ENCODE measurements around the gene LINC01488. TPM values are rescaled to one million over a fixed set of nuclear protein-coding genes. Genes with fewer than 3 reads are reported as not detected.

The LINC01488 gene
- total RNA-seq, 1 donor from 2014 or later, result not detected

GRCh38 chr11:69438286-69438920, 43.1 kb upstream of the LINC01488 start:
- no peak for DNase-seq (ENCODE audit: low spot score)
- Mint-ChIP-seq H3K27ac (ENCODE audit: unreplicated experiment) (no peak overlapping the region), H3K4me3 (ENCODE audit: unreplicated experiment) (no peak overlapping the region), H3K27me3 (ENCODE audit: unreplicated experiment) (peaks cover 12% of the 10 kb centered on the region), H3K36me3 (ENCODE audit: low read depth, unreplicated experiment) (no peaks in the 10 kb centered on the region), H3K4me1 (ENCODE audit: unreplicated experiment) (peaks cover 8% of the 10 kb centered on the region), H3K9me3 (ENCODE audit: unreplicated experiment) (no peaks in the 10 kb centered on the region)
- TF ChIP-seq, protein P1, sequence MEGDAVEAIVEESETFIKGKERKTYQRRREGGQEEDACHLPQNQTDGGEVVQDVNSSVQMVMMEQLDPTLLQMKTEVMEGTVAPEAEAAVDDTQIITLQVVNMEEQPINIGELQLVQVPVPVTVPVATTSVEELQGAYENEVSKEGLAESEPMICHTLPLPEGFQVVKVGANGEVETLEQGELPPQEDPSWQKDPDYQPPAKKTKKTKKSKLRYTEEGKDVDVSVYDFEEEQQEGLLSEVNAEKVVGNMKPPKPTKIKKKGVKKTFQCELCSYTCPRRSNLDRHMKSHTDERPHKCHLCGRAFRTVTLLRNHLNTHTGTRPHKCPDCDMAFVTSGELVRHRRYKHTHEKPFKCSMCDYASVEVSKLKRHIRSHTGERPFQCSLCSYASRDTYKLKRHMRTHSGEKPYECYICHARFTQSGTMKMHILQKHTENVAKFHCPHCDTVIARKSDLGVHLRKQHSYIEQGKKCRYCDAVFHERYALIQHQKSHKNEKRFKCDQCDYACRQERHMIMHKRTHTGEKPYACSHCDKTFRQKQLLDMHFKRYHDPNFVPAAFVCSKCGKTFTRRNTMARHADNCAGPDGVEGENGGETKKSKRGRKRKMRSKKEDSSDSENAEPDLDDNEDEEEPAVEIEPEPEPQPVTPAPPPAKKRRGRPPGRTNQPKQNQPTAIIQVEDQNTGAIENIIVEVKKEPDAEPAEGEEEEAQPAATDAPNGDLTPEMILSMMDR (IDR thresholded peaks at IDR 0.05; ENCODE audit: unreplicated experiment), result no peak

- DNase-seq (ENCODE audit: low spot score), result no peak
- Mint-ChIP-seq H3K36me3 (ENCODE audit: low read depth, unreplicated experiment) (no peaks in the 10 kb centered on the region), H3K27me3 (ENCODE audit: unreplicated experiment) (peaks cover 15% of the 10 kb centered on the region), H3K9me3 (ENCODE audit: unreplicated experiment) (no peaks in the 10 kb centered on the region), H3K4me1 (ENCODE audit: unreplicated experiment) (peaks cover 13% of the 10 kb centered on the region), H3K4me3 (ENCODE audit: unreplicated experiment) (no peak overlapping the region), H3K27ac (ENCODE audit: unreplicated experiment) (no peak overlapping the region)
- TF ChIP-seq, protein P1 (IDR thresholded peaks at IDR 0.05; ENCODE audit: unreplicated experiment), result no peak
These were observed 42.3 kb upstream of the LINC01488 start for GRCh38 chr11:69439127-69439526.

- Mint-ChIP-seq H3K4me3 (ENCODE audit: unreplicated experiment) (no peak overlapping the region), H3K27ac (ENCODE audit: unreplicated experiment) (no peak overlapping the region), H3K4me1 (ENCODE audit: unreplicated experiment) (peaks cover 20% of the 10 kb centered on the region), H3K9me3 (ENCODE audit: unreplicated experiment) (no peaks in the 10 kb centered on the region), H3K36me3 (ENCODE audit: low read depth, unreplicated experiment) (no peaks in the 10 kb centered on the region), H3K27me3 (ENCODE audit: unreplicated experiment) (peaks cover 15% of the 10 kb centered on the region)
- TF ChIP-seq, protein P1 (IDR thresholded peaks at IDR 0.05; ENCODE audit: unreplicated experiment), result no peak
- DNase-seq (ENCODE audit: low spot score), result no peak
These were observed 41.6 kb upstream of the LINC01488 start for GRCh38 chr11:69439651-69440464.

DNA sequence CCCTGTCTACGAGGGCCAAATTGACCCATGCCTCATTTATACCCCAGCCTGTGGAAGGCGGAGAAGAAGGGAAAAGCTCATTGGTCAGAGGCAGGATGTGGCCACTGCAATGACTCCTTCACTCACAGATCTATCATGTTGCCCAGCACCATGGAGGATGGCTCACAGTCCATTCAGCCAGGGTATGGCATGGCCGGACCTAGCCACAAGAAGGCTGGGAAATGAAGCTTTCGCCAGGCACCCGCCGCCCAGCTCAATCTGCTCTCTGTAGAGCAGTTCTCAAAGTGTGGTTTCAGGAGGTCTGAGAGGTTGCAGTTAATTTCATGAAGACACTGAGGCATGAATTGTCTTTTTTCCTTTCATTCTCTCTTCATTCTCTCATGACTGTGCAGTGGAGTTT, 40.6 kb upstream of the LINC01488 start:
- TF ChIP-seq, protein P1 (IDR thresholded peaks at IDR 0.05; ENCODE audit: unreplicated experiment), result no peak
- H3K9me3 Mint-ChIP-seq (ENCODE audit: unreplicated experiment), result no peaks in the 10 kb centered on the region
- H3K27ac Mint-ChIP-seq (ENCODE audit: unreplicated experiment), result no peak overlapping the region
- DNase-seq (ENCODE audit: low spot score), result no peak
- H3K4me1 Mint-ChIP-seq (ENCODE audit: unreplicated experiment), result peaks cover 25% of the 10 kb centered on the region
- H3K4me3 Mint-ChIP-seq (ENCODE audit: unreplicated experiment), result no peak overlapping the region
- H3K36me3 Mint-ChIP-seq (ENCODE audit: low read depth, unreplicated experiment), result no peaks in the 10 kb centered on the region
- H3K27me3 Mint-ChIP-seq (ENCODE audit: unreplicated experiment), result peaks cover 15% of the 10 kb centered on the region

Measured in endothelial cell (in vitro differentiated cells).